HS-5 (cell line): ENCODE measurements around the gene SLC27A1.
"Not testable (repeated sequence)": the region's sequence is repeated elsewhere in the genome, so short reads cannot be mapped to it uniquely, and the experiment has no call there.

Experiments
- DNase-seq: peaks from one replicate; pipeline ENCODE4 v3.0.0-alpha.2; 2012; ENCODE audit warnings: low read depth

SLC27A1 gene

GRCh38 chr19:17539238-17540117 lies 69.2 kb downstream of the SLC27A1 start:
- DNase-seq: no peak

- no peak for DNase-seq
These were observed 69.8 kb downstream of the SLC27A1 start for GRCh38 chr19:17540174-17540573.

GRCh38 chr19:17541184-17541759 lies 70.9 kb downstream of the SLC27A1 start:
- no peak for DNase-seq

GRCh38 chr19:17542042-17542441 lies 71.7 kb downstream of the SLC27A1 start:
- DNase-seq: no peak

GRCh38 chr19:17542793-17543582 lies 72.7 kb downstream of the SLC27A1 start:
- no peak for DNase-seq

GRCh38 chr19:17543986-17544385 lies 73.7 kb downstream of the SLC27A1 start:
- no peak for DNase-seq

- no peak for DNase-seq
These were observed 74.1 kb downstream of the SLC27A1 start for GRCh38 chr19:17544418-17544817.

GRCh38 chr19:17548145-17548544 lies 77.8 kb downstream of the SLC27A1 start:
- DNase-seq: no peak

GRCh38 chr19:17549085-17549740 lies 78.9 kb downstream of the SLC27A1 start:
- DNase-seq: no peak

- no peak for DNase-seq
These were observed 79.8 kb downstream of the SLC27A1 start for GRCh38 chr19:17550076-17550667.

- not testable (repeated sequence) for DNase-seq
These were observed 82.4 kb downstream of the SLC27A1 start for GRCh38 chr19:17552735-17553134.

- peak; percentile 62 for DNase-seq
These were observed 82.9 kb downstream of the SLC27A1 start for GRCh38 chr19:17553256-17553655.

GRCh38 chr19:17554968-17555479 lies 84.7 kb downstream of the SLC27A1 start:
- DNase-seq: no peak

GRCh38 chr19:17555480-17555928 lies 85.2 kb downstream of the SLC27A1 start, which contains the start of gene COLGALT1:
COLGALT1 (plus strand) TSS chr19:17555649; CDS start chr19:17555714, 65 bp downstream.
- peak; percentile 82 for DNase-seq
